SK-N-SH (cell line): Measurements from ENCODE around the gene PRX.
"Not testable (repeated sequence)": the region's sequence is repeated elsewhere in the genome, so short reads cannot be mapped to it uniquely, and the experiment has no call there.

Experiments used
- CTCF ChIP-seq: fragments of 200-600 bp; sonication (generic); IDR thresholded peaks from 2 replicates; pipeline ENCODE4 v1.6.1; 2017; ENCODE audit warnings: antibody characterized with exemption, mild to moderate bottlenecking, moderate library complexity
- EP300 ChIP-seq, 2 experiments: IDR thresholded peaks; 2 replicates each; pipeline versions ENCODE4 v1.4.0 to v1.6.1; 2012; ENCODE audit warnings: borderline replicate concordance in 1 of 2, low read depth in 1 of 2, low read length in 1 of 2
- GABPA ChIP-seq: IDR thresholded peaks from 2 replicates; pipeline ENCODE4 v1.4.0; 2012; ENCODE audit warnings: low read depth, mild to moderate bottlenecking
- MAX ChIP-seq: IDR thresholded peaks from 2 replicates; pipeline ENCODE4 v1.4.0; 2012; ENCODE audit warnings: low read depth
- POLR2AphosphoS5 ChIP-seq: IDR thresholded peaks from 2 replicates; pipeline ENCODE4 v1.6.1; 2012; ENCODE audit warnings: low read depth, low read length
- ZBTB33 ChIP-seq: IDR thresholded peaks from 2 replicates; pipeline ENCODE4 v1.4.0; 2012; ENCODE audit warnings: low read depth, borderline replicate concordance

- TF ChIP-seq CTCF; EP300 (IDR thresholded peaks at IDR 0.05; ENCODE audit: borderline replicate concordance in 1 of 2, low read depth in 1 of 2, low read length in 1 of 2); GABPA; ZBTB33; POLR2AphosphoS5; MAX: not testable (repeated sequence)
Observed at GRCh38 chr19:40408598-40408925, 4.6 kb downstream of the PRX start.
